ENCODE results near the gene ELL2. TPM values are rescaled to one million over a fixed set of nuclear protein-coding genes. Genes with fewer than 3 reads are reported as not detected.

ELL2 gene
- total RNA-seq, 1 donor from 2014 or later: 57.5 TPM

- Histone ChIP-seq H3K27ac (no peak overlapping the region), H3K27me3 (ENCODE audit: low read depth) (no peaks in the 10 kb centered on the region), H3K9me3 (no peaks in the 10 kb centered on the region), H3K4me1 (no peaks in the 10 kb centered on the region), H3K36me3 (no peaks in the 10 kb centered on the region), H3K4me3 (no peak overlapping the region)
- TF ChIP-seq, protein P1, sequence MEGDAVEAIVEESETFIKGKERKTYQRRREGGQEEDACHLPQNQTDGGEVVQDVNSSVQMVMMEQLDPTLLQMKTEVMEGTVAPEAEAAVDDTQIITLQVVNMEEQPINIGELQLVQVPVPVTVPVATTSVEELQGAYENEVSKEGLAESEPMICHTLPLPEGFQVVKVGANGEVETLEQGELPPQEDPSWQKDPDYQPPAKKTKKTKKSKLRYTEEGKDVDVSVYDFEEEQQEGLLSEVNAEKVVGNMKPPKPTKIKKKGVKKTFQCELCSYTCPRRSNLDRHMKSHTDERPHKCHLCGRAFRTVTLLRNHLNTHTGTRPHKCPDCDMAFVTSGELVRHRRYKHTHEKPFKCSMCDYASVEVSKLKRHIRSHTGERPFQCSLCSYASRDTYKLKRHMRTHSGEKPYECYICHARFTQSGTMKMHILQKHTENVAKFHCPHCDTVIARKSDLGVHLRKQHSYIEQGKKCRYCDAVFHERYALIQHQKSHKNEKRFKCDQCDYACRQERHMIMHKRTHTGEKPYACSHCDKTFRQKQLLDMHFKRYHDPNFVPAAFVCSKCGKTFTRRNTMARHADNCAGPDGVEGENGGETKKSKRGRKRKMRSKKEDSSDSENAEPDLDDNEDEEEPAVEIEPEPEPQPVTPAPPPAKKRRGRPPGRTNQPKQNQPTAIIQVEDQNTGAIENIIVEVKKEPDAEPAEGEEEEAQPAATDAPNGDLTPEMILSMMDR (IDR thresholded peaks at IDR 0.05): no peak
- intact Hi-C loops (cut with DNase I): no loop called here
- DNase-seq (no peak), ATAC-seq (no peak)
These were observed 82.0 kb downstream of the ELL2 start for GRCh38 chr5:95879661-95880060.

- intact Hi-C loops (cut with DNase I): no loop called here
- TF ChIP-seq, protein P1 (IDR thresholded peaks at IDR 0.05): no peak
- no peak for ATAC-seq
- H3K27me3 ChIP-seq (ENCODE audit: low read depth): no peaks in the 10 kb centered on the region
- H3K36me3 ChIP-seq: no peaks in the 10 kb centered on the region
- no peak for DNase-seq
- H3K4me1 ChIP-seq: no peaks in the 10 kb centered on the region
- no peaks in the 10 kb centered on the region for H3K9me3 ChIP-seq
- no peak overlapping the region for H3K27ac ChIP-seq
- H3K4me3 ChIP-seq: no peak overlapping the region
These were observed 83.0 kb downstream of the ELL2 start for GRCh38 chr5:95878417-95879323.

GRCh38 chr5:95876782-95877181 is 84.9 kb downstream of the ELL2 start:
- H3K4me3 ChIP-seq: no peak overlapping the region
- no peaks in the 10 kb centered on the region for H3K9me3 ChIP-seq
- no peaks in the 10 kb centered on the region for H3K4me1 ChIP-seq
- ATAC-seq: no peak
- TF ChIP-seq, protein P1 (IDR thresholded peaks at IDR 0.05): no peak
- H3K36me3 ChIP-seq: no peaks in the 10 kb centered on the region
- H3K27ac ChIP-seq: no peak overlapping the region
- H3K27me3 ChIP-seq (ENCODE audit: low read depth): no peaks in the 10 kb centered on the region
- DNase-seq: no peak
- intact Hi-C loops (cut with DNase I): no loop called here

DNA sequence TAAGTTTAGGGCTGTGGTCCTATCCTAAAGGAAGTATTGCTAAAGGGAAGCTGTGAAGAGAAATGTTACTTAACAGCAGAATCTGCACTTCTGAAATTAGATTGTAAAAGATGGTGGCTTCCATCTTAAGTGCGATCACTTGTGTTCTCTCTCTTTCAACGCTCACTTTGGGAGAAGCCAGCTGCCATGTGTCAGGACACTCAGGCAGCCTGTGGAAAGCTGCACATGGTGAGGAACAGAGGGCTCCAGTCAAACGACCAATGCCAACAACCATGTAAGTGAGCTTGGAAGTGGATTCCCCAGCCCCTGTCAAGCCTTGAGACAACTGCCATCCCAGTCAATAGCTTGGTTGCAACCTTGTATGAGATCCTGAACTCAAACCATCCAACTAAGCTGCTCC is 87.4 kb downstream of the ELL2 start:
- Histone ChIP-seq H3K27me3 (ENCODE audit: low read depth) (no peaks in the 10 kb centered on the region), H3K4me1 (peaks cover 22% of the 10 kb centered on the region), H3K27ac (no peak overlapping the region), H3K4me3 (no peak overlapping the region), H3K36me3 (no peaks in the 10 kb centered on the region), H3K9me3 (no peaks in the 10 kb centered on the region)
- TF ChIP-seq, protein P1 (IDR thresholded peaks at IDR 0.05): no peak
- ATAC-seq (no peak), DNase-seq (no peak)
- intact Hi-C loops (cut with DNase I): no loop called here

DNA sequence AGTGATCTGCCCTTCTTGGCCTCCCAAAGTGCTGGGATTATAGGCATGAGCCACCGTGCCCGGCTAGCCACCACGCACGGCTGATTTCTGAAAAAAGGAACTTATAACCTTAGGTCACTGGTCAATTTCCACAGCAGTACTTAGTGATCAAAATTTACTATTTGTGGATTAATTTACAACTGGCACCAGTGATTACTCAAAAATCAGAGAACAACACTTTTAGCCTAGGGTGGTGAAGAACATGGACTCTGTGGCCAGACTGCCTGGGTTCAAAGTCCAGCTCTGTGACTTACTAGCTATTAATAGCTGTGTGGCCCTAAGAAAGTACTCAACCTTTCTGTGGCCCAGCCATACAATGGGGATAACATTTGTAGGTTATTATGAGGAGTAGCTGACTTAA is 88.3 kb downstream of the ELL2 start:
- no peak for DNase-seq
- no peak overlapping the region for H3K27ac ChIP-seq
- H3K4me3 ChIP-seq: no peak overlapping the region
- H3K36me3 ChIP-seq: no peaks in the 10 kb centered on the region
- TF ChIP-seq, protein P1 (IDR thresholded peaks at IDR 0.05): no peak
- H3K9me3 ChIP-seq: no peaks in the 10 kb centered on the region
- no peak for ATAC-seq
- H3K4me1 ChIP-seq: peaks cover 22% of the 10 kb centered on the region
- H3K27me3 ChIP-seq (ENCODE audit: low read depth): no peaks in the 10 kb centered on the region
- intact Hi-C loops (cut with DNase I): no loop called here
